Adrenal gland (tissue), 5 donors: ENCODE results near the gene RASSF9.

Experiments used
- POLR2A ChIP-seq, 2 donors: fragments of 450-650 bp; IDR thresholded peaks; one replicate each; pipeline ENCODE4 v1.6.1; 2017; ENCODE audit warnings: antibody characterized with exemption in 2 of 2, mild to moderate bottlenecking in 2 of 2, moderate library complexity in 1 of 2
- TF ChIP-seq, protein P1 (sequence below), 6 experiments: fragments of 450-650 bp in 4 of 6; fragments of 200-600 bp in 2 of 6; sonication (generic) in 1 of 6; IDR thresholded peaks; 1 replicate in 5 of 6; 2 replicates in 1 of 6; pipeline versions ENCODE4 v1.5.1 to v1.8.0; 2016 to 2021; ENCODE audit warnings: antibody characterized with exemption in 6 of 6, mild to moderate bottlenecking in 2 of 6, moderate library complexity in 1 of 6
- donor health status: DM: no; HTN: no; CAD: no.

DNA sequence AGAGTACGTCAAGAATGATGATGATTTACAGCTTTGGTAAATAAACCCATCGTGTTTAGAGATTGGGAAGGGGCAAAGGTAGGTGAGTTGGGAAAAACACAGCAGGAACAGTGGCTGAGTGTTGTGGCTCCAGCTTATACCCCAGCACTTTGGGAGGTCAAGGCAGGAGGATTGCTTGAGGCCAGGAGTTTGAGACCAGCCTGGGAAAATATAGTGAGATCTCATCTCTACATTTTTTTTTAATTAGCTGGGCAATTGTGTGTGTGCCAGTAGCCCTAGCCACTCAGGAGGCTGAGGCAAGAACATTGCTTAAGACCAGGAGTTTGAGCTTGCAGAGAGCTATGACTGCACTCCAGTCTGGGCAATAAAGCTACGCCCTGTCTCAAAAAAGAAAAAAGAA, 77.1 kb downstream of the RASSF9 start:
- TF ChIP-seq, protein P1, sequence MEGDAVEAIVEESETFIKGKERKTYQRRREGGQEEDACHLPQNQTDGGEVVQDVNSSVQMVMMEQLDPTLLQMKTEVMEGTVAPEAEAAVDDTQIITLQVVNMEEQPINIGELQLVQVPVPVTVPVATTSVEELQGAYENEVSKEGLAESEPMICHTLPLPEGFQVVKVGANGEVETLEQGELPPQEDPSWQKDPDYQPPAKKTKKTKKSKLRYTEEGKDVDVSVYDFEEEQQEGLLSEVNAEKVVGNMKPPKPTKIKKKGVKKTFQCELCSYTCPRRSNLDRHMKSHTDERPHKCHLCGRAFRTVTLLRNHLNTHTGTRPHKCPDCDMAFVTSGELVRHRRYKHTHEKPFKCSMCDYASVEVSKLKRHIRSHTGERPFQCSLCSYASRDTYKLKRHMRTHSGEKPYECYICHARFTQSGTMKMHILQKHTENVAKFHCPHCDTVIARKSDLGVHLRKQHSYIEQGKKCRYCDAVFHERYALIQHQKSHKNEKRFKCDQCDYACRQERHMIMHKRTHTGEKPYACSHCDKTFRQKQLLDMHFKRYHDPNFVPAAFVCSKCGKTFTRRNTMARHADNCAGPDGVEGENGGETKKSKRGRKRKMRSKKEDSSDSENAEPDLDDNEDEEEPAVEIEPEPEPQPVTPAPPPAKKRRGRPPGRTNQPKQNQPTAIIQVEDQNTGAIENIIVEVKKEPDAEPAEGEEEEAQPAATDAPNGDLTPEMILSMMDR (IDR thresholded peaks at IDR 0.05) = no peak
- TF ChIP-seq POLR2A (IDR thresholded peaks at IDR 0.05) = no peak
